ENCODE results near the gene MPIG6B.

Gene MPIG6B

GRCh38 chr6:31732029-31732428, 8.9 kb downstream of the MPIG6B start:
- 50 to 60% methylated on average over 1 to 2 of the region's 3 CpGs for WGBS, 2 experiments (ENCODE audit: insufficient coverage in 2 of 2)
- Histone ChIP-seq H3K4me1 (ENCODE audit: control insufficient read depth, insufficient read depth, low read length, poor library complexity, severe bottlenecking) (peaks cover 36% of the 10 kb centered on the region), H3K4me3 (ENCODE audit: extremely low read depth, insufficient read depth, low read length, poor library complexity, severe bottlenecking) (no peak overlapping the region), H3K9me3 (ENCODE audit: control insufficient read depth, low read length) (no peaks in the 10 kb centered on the region), H3K27ac (ENCODE audit: low read depth, low read length, severe bottlenecking) (peak overlapping the region; percentile 5), H3K36me3 (ENCODE audit: control insufficient read depth, insufficient read depth, low read length) (peaks cover 60% of the 10 kb centered on the region)

DNA sequence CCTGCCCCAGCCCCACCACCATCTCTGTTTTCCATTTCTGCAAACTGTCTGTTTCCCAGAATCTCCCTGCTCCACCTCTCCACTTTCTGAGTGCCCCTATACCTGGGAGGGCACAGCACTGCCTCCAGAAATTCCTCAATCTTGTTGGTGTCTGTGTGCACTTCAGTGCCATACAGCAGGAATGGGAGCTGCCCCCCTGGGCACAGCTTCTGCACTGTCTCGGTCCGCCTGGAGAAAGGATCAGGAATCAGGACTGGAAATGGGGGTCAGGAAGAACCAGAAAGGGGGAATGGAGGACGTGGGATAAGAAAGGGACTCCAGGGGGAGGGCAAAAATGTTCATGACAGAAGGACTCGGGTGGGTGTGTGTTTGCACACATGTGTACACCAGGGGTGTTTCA, 10.6 kb downstream of the MPIG6B start:
- H3K4me3 ChIP-seq (ENCODE audit: extremely low read depth, insufficient read depth, low read length, poor library complexity, severe bottlenecking) = peak overlapping the region; percentile 98
- H3K4me1 ChIP-seq (ENCODE audit: control insufficient read depth, insufficient read depth, low read length, poor library complexity, severe bottlenecking) = peaks cover 50% of the 10 kb centered on the region
- H3K36me3 ChIP-seq (ENCODE audit: control insufficient read depth, insufficient read depth, low read length) = peaks cover 43% of the 10 kb centered on the region
- H3K27ac ChIP-seq (ENCODE audit: low read depth, low read length, severe bottlenecking) = peak overlapping the region; percentile 98
- H3K9me3 ChIP-seq (ENCODE audit: control insufficient read depth, low read length) = no peaks in the 10 kb centered on the region
- WGBS, 2 experiments (ENCODE audit: insufficient coverage in 2 of 2) = 92 to 96% methylated on average over 4 of the region's 4 CpGs

DNA sequence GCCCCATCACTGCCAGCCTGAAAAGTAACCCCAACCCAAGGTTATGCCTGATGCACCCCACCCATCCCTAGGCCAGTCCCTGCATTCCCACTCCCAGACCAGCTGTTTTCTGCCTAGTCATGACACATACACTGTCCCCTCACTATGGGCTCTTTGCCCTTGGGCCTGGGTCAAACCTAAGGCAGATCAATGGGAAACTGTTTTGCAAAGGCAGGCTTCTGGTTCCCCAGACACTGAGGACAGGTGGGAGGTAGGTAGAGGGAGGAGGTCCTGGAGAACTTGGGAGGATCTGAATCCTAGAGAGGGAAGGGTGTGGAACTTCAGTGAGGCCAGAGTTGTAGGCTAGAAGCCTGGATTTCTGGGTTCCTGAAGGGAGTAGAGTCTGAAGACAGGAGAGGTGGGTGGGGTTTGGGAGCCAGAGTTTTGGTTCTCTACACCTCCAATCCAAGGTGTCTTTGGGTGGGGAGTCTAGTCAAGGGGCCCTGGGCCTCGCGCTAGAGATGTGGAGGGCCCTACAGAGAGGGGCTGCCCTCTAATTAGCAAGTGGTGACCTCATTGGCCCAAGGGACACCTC, 11.2 kb downstream of the MPIG6B start:
- H3K4me1 ChIP-seq (ENCODE audit: control insufficient read depth, insufficient read depth, low read length, poor library complexity, severe bottlenecking) = peaks cover 54% of the 10 kb centered on the region
- H3K36me3 ChIP-seq (ENCODE audit: control insufficient read depth, insufficient read depth, low read length) = peaks cover 41% of the 10 kb centered on the region
- no peaks in the 10 kb centered on the region for H3K9me3 ChIP-seq (ENCODE audit: control insufficient read depth, low read length)
- 0% methylated on average over 2 of the region's 2 CpGs; no CpG with 5 or more reads in 1 of the 2 experiments for WGBS, 2 experiments (ENCODE audit: insufficient coverage in 2 of 2)
- peak overlapping the region; percentile 98 for H3K27ac ChIP-seq (ENCODE audit: low read depth, low read length, severe bottlenecking)
- peak overlapping the region; percentile 98 for H3K4me3 ChIP-seq (ENCODE audit: extremely low read depth, insufficient read depth, low read length, poor library complexity, severe bottlenecking)

DNA sequence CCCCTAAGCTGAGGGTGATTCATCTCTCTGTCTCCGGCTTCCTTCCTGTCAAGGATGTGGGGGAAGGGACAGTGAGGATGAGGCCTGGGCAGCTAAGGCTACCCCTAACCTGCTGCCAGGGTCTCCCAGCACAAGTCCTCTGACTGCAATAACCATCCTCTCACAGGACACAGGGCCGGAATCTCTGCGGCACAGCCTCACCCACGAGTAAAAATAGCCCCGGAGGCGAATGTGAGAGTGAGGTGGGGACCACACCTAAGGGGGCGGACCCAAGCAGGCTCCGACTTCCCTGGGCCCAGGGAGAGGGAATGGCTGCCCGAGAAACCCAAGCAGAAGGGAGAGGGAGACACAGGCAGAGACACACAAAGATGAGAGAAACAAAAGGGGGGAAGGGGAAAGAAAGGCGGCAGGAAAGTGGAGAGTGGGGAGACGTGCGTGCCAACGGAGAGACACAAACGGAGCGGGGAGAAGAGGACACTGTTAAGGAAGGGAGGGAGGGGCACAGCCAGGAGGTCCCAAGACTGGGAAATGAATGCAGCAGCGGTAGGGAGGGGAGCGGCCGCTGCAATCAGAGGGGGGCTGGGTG, 11.7 kb downstream of the MPIG6B start:
- Histone ChIP-seq H3K36me3 (ENCODE audit: control insufficient read depth, insufficient read depth, low read length) (peaks cover 41% of the 10 kb centered on the region), H3K4me1 (ENCODE audit: control insufficient read depth, insufficient read depth, low read length, poor library complexity, severe bottlenecking) (peaks cover 54% of the 10 kb centered on the region), H3K27ac (ENCODE audit: low read depth, low read length, severe bottlenecking) (peak overlapping the region; percentile 98), H3K4me3 (ENCODE audit: extremely low read depth, insufficient read depth, low read length, poor library complexity, severe bottlenecking) (peak overlapping the region; percentile 98), H3K9me3 (ENCODE audit: control insufficient read depth, low read length) (no peaks in the 10 kb centered on the region)
- whole genome bisulfite sequencing, 2 experiments (ENCODE audit: insufficient coverage in 2 of 2) = 0% methylated on average over 13 to 16 of the region's 18 CpGs

GRCh38 chr6:31736021-31736767, 13.0 kb downstream of the MPIG6B start, which contains the start of gene CLIC1:
Gene CLIC1 (minus strand): TSS chr6:31736530. CDS start chr6:31736300, 230 bp downstream.
- H3K27ac ChIP-seq (ENCODE audit: low read depth, low read length, severe bottlenecking) = peak within 1 kb of the TSS; percentile 98
- H3K4me3 ChIP-seq (ENCODE audit: extremely low read depth, insufficient read depth, low read length, poor library complexity, severe bottlenecking) = peak within 1 kb of the TSS; percentile 98
- peaks cover 38% of the 10 kb centered on the region for H3K36me3 ChIP-seq (ENCODE audit: control insufficient read depth, insufficient read depth, low read length)
- H3K9me3 ChIP-seq (ENCODE audit: control insufficient read depth, low read length) = no peaks in the 10 kb centered on the region
- H3K4me1 ChIP-seq (ENCODE audit: control insufficient read depth, insufficient read depth, low read length, poor library complexity, severe bottlenecking) = peaks cover 53% of the 10 kb centered on the region
- WGBS, 2 experiments (ENCODE audit: insufficient coverage in 2 of 2) = 0% methylated on average over 1 to 9 of the region's 24 CpGs

DNA sequence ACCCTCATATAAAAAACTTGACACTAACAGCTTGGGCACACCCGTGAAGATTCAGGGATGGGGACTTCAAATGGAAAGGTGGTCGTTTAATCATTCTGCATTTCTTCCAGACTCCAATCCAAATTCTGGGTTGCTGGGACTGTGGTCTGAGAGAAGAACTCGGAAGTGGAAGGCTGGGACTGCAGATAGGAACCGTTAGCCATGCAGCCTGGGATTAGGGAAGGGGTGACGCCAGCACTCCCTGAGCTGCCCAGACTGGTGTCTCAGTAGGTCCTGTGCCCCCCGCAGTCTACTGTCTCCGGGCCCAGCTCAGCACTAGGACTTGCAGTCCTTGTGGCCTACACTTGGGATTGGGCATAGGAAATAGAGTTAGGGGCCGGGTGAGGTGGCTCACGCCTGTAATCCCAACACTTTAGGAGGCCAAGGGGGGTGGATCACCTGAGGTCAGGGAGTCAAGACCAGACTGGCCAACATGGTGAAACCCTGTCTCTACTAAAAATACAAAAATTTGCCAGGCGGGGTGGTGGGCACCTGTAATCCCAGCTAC, 13.7 kb downstream of the MPIG6B start:
- peaks cover 46% of the 10 kb centered on the region for H3K4me1 ChIP-seq (ENCODE audit: control insufficient read depth, insufficient read depth, low read length, poor library complexity, severe bottlenecking)

GRCh38 chr6:31737315-31737990, 14.3 kb downstream of the MPIG6B start:
- H3K4me1 ChIP-seq (ENCODE audit: control insufficient read depth, insufficient read depth, low read length, poor library complexity, severe bottlenecking) = peaks cover 40% of the 10 kb centered on the region
- peak overlapping the region; percentile 98 for H3K27ac ChIP-seq (ENCODE audit: low read depth, low read length, severe bottlenecking)
- WGBS, 2 experiments (ENCODE audit: insufficient coverage in 2 of 2) = 31 to 38% methylated on average over 3 to 5 of the region's 7 CpGs
- peak overlapping the region; percentile 98 for H3K4me3 ChIP-seq (ENCODE audit: extremely low read depth, insufficient read depth, low read length, poor library complexity, severe bottlenecking)
- H3K36me3 ChIP-seq (ENCODE audit: control insufficient read depth, insufficient read depth, low read length) = peaks cover 38% of the 10 kb centered on the region
- no peaks in the 10 kb centered on the region for H3K9me3 ChIP-seq (ENCODE audit: control insufficient read depth, low read length)

More for the DNA sequence above, 13.7 kb downstream of the MPIG6B start:
- peak overlapping the region; percentile 98 for H3K27ac ChIP-seq (ENCODE audit: low read depth, low read length, severe bottlenecking)
- H3K36me3 ChIP-seq (ENCODE audit: control insufficient read depth, insufficient read depth, low read length) = peaks cover 38% of the 10 kb centered on the region
- peak overlapping the region; percentile 98 for H3K4me3 ChIP-seq (ENCODE audit: extremely low read depth, insufficient read depth, low read length, poor library complexity, severe bottlenecking)
- no peaks in the 10 kb centered on the region for H3K9me3 ChIP-seq (ENCODE audit: control insufficient read depth, low read length)
- WGBS, 2 experiments (ENCODE audit: insufficient coverage in 2 of 2) = 44 to 53% methylated on average over 6 to 8 of the region's 10 CpGs

- H3K36me3 ChIP-seq (ENCODE audit: control insufficient read depth, insufficient read depth, low read length) = peaks cover 38% of the 10 kb centered on the region
- H3K4me3 ChIP-seq (ENCODE audit: extremely low read depth, insufficient read depth, low read length, poor library complexity, severe bottlenecking) = peak overlapping the region; percentile 98
- WGBS, 2 experiments (ENCODE audit: insufficient coverage in 2 of 2) = 49 to 57% methylated on average over 4 of the region's 6 CpGs
- H3K27ac ChIP-seq (ENCODE audit: low read depth, low read length, severe bottlenecking) = peak overlapping the region; percentile 98
- peaks cover 39% of the 10 kb centered on the region for H3K4me1 ChIP-seq (ENCODE audit: control insufficient read depth, insufficient read depth, low read length, poor library complexity, severe bottlenecking)
- H3K9me3 ChIP-seq (ENCODE audit: control insufficient read depth, low read length) = no peaks in the 10 kb centered on the region
Measured at GRCh38 chr6:31737991-31738979, 15.1 kb downstream of the MPIG6B start.

DNA sequence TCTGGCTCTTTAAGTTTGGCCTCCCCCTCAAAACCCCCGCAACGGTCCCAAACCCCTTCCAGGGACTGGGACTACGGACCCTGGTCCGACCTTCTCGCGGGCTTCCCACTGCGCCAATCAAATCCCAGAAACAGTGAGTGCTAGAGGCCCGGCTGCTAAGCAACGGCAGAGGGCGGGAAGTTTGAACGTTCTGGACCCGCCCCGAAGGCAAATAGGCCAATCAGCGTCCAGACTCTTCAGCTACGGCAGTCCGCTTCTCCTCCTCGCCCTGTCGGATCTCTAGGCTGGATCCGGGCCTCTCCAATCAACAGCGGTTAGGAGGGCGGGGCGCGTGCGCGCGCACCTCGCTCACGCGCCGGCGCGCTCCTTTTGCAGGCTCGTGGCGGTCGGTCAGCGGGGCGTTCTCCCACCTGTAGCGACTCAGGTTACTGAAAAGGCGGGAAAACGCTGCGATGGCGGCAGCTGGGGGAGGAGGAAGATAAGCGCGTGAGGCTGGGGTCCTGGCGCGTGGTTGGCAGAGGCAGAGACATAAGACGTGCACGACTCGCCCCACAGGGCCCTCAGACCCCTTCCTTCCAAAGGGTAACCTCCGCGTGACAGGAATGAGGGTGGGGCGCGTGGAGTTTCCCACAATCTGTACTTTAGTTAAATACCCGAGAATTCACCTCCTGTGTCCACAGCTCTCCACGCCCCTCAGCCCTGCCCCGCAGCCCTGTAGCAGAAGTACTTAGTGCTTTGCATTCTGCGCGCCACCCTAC, 16.6 kb downstream of the MPIG6B start, which contains the start of gene MSH5:
MSH5 (plus strand) TSS at position 367 of the 758 bp plus-strand sequence. CDS start 462 bp downstream, outside the sequence.
- H3K4me3 ChIP-seq (ENCODE audit: extremely low read depth, insufficient read depth, low read length, poor library complexity, severe bottlenecking) = peak within 1 kb of the TSS; percentile 72
- peaks cover 33% of the 10 kb centered on the region for H3K4me1 ChIP-seq (ENCODE audit: control insufficient read depth, insufficient read depth, low read length, poor library complexity, severe bottlenecking)
- peaks cover 36% of the 10 kb centered on the region for H3K36me3 ChIP-seq (ENCODE audit: control insufficient read depth, insufficient read depth, low read length)
- WGBS, 2 experiments (ENCODE audit: insufficient coverage in 2 of 2) = 3 to 6% methylated on average over 33 to 46 of the region's 58 CpGs
- peak within 1 kb of the TSS; percentile 82 for H3K27ac ChIP-seq (ENCODE audit: low read depth, low read length, severe bottlenecking)
- no peaks in the 10 kb centered on the region for H3K9me3 ChIP-seq (ENCODE audit: control insufficient read depth, low read length)

Data from mesodermal cell (in vitro differentiated cells).